Amniotic stem cell (primary cell): ENCODE measurements around the gene STIMATE.

ENCODE experiments used
- DNase-seq: peaks from one replicate; lab custom pipeline; 2025; lab: John Stamatoyannopoulos, UW

The STIMATE gene

DNA sequence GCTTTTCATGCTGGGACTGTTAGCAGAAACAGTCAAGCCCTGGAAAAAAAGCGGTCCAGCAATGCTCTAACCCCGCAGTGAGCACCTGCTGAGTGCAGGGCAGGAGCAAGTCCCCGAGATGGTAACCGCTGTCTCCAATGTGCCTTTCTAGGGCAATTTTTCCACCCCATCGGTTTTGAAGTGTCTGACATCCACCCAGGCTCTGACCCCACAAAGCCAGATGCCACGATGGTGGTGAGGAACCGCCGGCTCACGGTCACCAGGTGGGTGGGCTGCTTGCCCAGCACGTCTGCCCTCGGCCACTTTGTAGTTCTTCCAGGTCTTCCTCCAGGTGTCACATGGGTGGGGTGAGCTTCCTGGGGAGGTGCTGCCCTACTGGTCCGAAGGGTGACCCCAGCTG is 106.0 kb downstream of the STIMATE start:
- DNase-seq = no peak

DNA sequence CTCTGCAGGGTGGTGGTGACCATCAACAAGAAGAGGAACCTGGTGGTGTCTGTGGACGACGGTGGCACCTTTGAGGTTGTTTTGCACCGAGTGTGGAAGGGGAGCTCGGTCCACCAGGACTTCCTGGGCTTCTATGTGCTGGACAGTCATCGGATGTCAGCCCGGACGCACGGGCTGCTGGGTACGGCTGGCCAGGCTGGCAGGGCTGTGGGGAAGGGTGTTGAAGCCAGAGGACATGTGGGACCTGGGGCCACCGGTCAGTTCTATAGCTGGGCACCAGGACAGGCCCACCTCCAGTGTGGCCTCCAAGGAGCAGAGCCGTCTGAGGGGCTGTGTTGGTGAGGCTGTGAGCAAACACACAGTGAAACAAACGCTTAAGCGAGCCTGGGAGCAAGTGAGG is 106.6 kb downstream of the STIMATE start:
- no peak for DNase-seq

DNA sequence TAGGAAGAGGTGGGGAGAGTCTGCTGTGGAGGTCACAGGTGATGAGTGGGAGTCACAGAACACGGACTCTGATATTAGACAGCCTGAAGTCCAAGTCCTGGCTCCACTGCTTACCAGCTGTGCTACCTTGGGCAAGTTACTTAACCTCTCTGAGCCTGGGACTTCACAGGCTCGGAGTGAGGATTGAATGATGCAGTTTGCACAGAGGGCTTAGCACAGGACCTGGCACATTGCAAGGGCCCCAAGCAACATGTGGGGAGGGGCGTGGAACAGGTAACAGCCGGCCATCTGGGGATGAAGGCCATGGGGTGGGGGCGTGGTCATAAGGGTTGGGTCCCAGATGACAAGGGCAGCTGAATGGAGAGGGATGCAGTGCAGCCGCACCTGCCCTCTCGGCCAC is 107.0 kb downstream of the STIMATE start:
- DNase-seq = no peak

DNA sequence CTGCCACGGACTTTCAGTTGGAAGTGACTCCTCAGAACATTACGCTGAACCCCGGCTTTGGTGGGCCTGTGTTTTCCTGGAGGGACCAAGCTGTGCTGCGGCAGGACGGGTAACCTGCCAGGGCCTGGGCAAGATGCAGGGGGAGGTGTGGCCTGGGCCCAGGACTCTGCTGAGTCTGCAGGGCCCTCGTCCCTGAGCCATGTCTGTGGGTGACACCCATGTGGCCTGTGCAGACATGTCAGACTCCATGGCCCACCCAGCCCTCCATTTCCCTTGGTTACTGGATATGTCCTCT is 107.7 kb downstream of the STIMATE start:
- DNase-seq = no peak

DNA sequence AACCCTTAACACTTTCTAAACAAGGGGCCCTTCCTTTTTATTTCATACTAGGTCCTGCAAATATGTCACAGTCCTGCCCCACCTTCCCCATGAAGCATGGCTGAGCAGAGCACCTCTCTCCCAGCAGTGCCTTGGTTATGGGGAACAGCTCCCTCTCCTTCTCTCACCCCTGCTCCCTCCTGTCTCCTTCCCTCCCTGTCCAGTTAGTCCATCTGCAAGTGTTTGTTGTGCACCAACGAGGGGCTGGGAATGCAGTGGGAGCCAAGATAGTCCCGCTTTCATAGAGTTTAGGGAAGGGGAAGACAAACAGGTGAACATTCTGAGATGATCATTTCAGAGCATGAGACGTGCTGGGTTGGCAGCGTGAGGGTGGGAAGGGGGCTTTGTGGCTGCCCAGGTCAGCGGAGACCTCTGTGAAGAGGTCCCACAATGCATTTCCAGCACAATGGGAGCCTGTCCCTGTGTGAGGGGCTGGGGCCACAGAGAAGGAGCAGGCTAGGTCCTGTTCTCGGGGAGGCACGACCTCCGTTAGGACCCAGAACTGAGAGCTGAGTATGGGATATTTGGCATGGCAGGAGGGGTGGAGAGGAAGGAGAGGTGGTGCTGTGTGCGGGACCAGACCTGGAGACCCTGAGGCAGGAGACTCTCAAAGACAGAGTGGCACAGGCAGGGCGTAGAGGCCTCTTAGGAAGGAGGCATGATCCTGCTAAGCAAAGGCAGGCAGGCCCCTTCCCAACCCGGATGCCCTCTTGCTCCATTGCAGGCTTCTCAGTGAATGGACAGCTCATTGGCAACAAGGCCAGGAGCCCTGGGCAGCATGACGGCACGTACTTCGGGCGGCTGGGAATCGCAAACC is 108.2 kb downstream of the STIMATE start:
- DNase-seq = no peak

DNA sequence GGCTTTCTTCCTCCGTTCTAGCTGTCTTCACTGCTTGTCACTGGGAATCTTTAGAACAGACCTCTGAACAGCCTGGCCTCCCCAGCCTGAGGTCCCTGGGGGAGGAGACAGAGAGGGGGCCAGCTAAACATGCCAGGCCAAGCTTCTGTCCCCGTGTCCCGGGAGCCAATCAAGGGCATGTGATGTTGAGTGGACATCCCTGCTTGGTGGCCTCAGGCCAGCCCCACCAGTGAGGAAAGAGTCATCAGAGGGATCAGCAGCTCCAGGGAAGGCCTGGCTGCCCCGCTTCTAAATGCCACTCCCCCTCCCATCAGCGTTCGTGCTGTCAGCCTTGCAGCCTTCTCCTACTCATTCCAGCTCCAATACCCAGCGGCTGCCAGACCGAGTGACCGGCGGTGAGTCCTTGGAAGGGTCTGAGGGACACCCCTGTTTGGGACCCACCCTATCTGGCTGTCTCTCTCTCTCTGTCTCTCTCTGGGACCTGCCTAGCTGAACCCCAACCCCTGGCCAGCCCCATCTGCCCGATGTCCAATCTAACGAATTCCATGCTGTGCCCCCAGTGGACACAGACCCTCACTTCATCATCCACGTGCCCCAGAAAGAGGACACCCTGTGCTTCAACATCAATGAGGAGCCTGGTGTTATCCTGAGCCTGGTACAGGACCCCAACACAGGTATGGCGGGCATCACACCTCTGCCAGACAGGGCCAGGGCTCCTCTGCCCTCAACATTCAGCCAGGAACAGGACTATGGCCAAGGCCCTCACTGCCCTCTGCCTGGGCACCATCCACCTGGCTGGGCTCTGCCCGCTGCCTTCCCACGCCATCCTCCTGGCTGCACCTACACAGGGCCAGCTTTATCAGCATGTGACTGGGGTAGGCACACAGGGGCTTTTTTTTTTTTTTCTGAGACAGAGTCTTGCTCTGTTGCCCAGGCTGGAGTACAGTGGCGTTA is 109.4 kb downstream of the STIMATE start:
- no peak for DNase-seq

DNA sequence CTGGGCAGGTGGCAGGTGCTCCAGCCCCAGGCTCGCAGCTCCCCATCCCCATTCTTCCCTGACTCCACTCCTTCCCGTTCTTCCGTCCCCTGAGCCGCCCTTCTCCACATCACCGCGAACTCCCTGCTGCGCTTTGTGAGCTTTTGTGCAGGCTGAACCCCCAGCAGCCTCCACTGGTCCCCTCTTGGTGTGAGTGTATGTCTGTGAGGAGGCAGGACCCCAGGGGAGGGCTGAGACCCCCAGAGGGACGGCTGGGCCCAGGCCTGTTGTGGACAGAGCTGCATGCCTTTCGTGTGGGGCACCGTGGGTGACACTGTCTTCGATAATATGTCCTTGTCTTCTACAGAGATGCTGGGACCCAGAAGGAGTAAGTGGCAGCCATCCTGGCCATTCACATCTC is 110.1 kb downstream of the STIMATE start:
- no peak for DNase-seq
